SK-N-SH (cell line): ENCODE measurements around the gene RPS6KA2. TPM values are rescaled to one million over a fixed set of nuclear protein-coding genes. Genes with fewer than 3 reads are reported as not detected.

Experiments
- CTCF ChIA-PET: fragments of 300-600, 350-600 bp; formaldehyde crosslinking; extraction: SDS; loops from one replicate; lab custom pipeline; 2021; lab: Yijun Ruan, JAX
- POLR2A ChIA-PET: fragments of 350-600 bp; sonication (Branson Sonifier 250); formaldehyde crosslinking; extraction: SDS; loops from one replicate; lab custom pipeline; 2020; ENCODE audit warnings: antibody characterized with exemption, inconsistent platforms; lab: Yijun Ruan, JAX
- DNase-seq: peaks from one replicate; pipeline ENCODE4 v3.0.0; 2012
- H2AFZ ChIP-seq: fragments of 200-600 bp; sonication (generic); 2 replicates; pipeline ENCODE4 v1.8.1; 2016; ENCODE audit warnings: antibody characterized with exemption, mild to moderate bottlenecking, low read depth
- H3F3A ChIP-seq: fragments of 200-600 bp; sonication (generic); replicated peaks from 2 replicates; pipeline ENCODE3; 2016; ENCODE audit warnings: antibody characterized with exemption, mild to moderate bottlenecking; ENCODE audit not compliant: insufficient read depth
- H3K27ac ChIP-seq, 2 experiments: fragments of 200-500 bp in 1 of 2; fragments of 200-600 bp in 1 of 2; sonication (Bioruptor generic) in 1 of 2; sonication (generic), shearing (Covaris generic) in 1 of 2; 2 replicates each; pipeline versions ENCODE4 v1.5.1 to v1.6.1; 2014 to 2016; ENCODE audit warnings: low read depth in 2 of 2, inconsistent platforms in 1 of 2, low read length in 1 of 2, mild to moderate bottlenecking in 1 of 2, mixed read lengths in 1 of 2
- H3K27me3 ChIP-seq: fragments of 200-600 bp; sonication (generic), shearing (Covaris generic); 2 replicates; pipeline ENCODE4 v1.6.1; 2016; ENCODE audit warnings: mixed run types; ENCODE audit not compliant: insufficient read depth
- H3K36me3 ChIP-seq, 2 experiments: fragments of 200-500 bp in 1 of 2; fragments of 200-600 bp in 1 of 2; sonication (Bioruptor generic) in 1 of 2; sonication (generic) in 1 of 2; replicated peaks in 1 of 2; 2 replicates each; pipeline versions ENCODE3 to v1.5.1; 2014 to 2016; ENCODE audit warnings: low read length in 1 of 2, mild to moderate bottlenecking in 1 of 2; ENCODE audit not compliant: insufficient read depth in 2 of 2, control insufficient read depth in 1 of 2
- H3K4me1 ChIP-seq, 2 experiments: fragments of 200-500 bp in 1 of 2; fragments of 200-600 bp in 1 of 2; sonication (Bioruptor generic) in 1 of 2; sonication (generic), shearing (Covaris generic) in 1 of 2; 2 replicates each; pipeline versions ENCODE4 v1.5.1 to v1.6.1; 2014 to 2016; ENCODE audit warnings: low read depth in 1 of 2, low read length in 1 of 2, mixed run types in 1 of 2; ENCODE audit not compliant: insufficient read depth in 2 of 2, control insufficient read depth in 1 of 2
- H3K4me2 ChIP-seq: fragments of 200-600 bp; sonication (generic), shearing (Covaris generic); 2 replicates; pipeline ENCODE4 v1.6.1; 2017; ENCODE audit warnings: mixed run types
- H3K4me3 ChIP-seq, 2 experiments: fragments of 200-500 bp in 1 of 2; fragments of 200-600 bp in 1 of 2; sonication (Bioruptor generic) in 1 of 2; sonication (generic), shearing (Covaris generic) in 1 of 2; 2 replicates each; pipeline versions ENCODE4 v1.5.1 to v1.8.1; 2014 to 2016; ENCODE audit warnings: low read depth in 2 of 2, inconsistent platforms in 1 of 2, low read length in 1 of 2, mild to moderate bottlenecking in 1 of 2, mixed read lengths in 1 of 2, moderate library complexity in 1 of 2
- H3K79me2 ChIP-seq: fragments of 200-600 bp; sonication (generic); 2 replicates; pipeline ENCODE4 v1.8.1; 2017; ENCODE audit warnings: mild to moderate bottlenecking; ENCODE audit not compliant: insufficient read depth
- H3K9ac ChIP-seq: fragments of 200-600 bp; sonication (generic); 2 replicates; pipeline ENCODE4 v1.6.1; 2017; ENCODE audit warnings: mixed run types
- H3K9me2 ChIP-seq: fragments of 200-600 bp; sonication (generic); 2 replicates; pipeline ENCODE4 v1.6.1; 2017; ENCODE audit warnings: mixed run types
- H3K9me3 ChIP-seq: fragments of 200-600 bp; sonication (generic); 2 replicates; pipeline ENCODE4 v1.6.1; 2017; ENCODE audit warnings: mixed run types, mild to moderate bottlenecking, moderate library complexity
- H4K20me1 ChIP-seq: fragments of 200-600 bp; sonication (generic); 2 replicates; pipeline ENCODE4 v1.6.1; 2017; ENCODE audit warnings: mild to moderate bottlenecking, mixed run types; ENCODE audit not compliant: insufficient read depth
- CHD2 ChIP-seq: fragments of 150-350 bp; IDR thresholded peaks from 2 replicates; pipeline ENCODE4 v1.6.1; 2018; ENCODE audit warnings: low read length; ENCODE audit not compliant: partially characterized antibody
- CTCF ChIP-seq: fragments of 200-600 bp; sonication (generic); IDR thresholded peaks from 2 replicates; pipeline ENCODE4 v1.6.1; 2017; ENCODE audit warnings: antibody characterized with exemption, mild to moderate bottlenecking, moderate library complexity
- EP300 ChIP-seq, 2 experiments: IDR thresholded peaks; 2 replicates each; pipeline versions ENCODE4 v1.4.0 to v1.6.1; 2012; ENCODE audit warnings: borderline replicate concordance in 1 of 2, low read depth in 1 of 2, low read length in 1 of 2
- FOXJ3 ChIP-seq: sonication (generic); formaldehyde crosslinking; IDR thresholded peaks from 2 replicates; pipeline ENCODE4 v1.5.1; 2020; ENCODE audit warnings: mild to moderate bottlenecking, missing genetic modification reagents
- FOXM1 ChIP-seq: IDR thresholded peaks from 2 replicates; pipeline ENCODE4 v1.4.0; 2012; ENCODE audit warnings: low read depth, mild to moderate bottlenecking
- GATA2 ChIP-seq: sonication (generic); formaldehyde crosslinking; IDR thresholded peaks from 2 replicates; pipeline ENCODE4 v1.5.0; 2020; ENCODE audit warnings: mild to moderate bottlenecking, missing genetic modification reagents
- JUND ChIP-seq: IDR thresholded peaks from 2 replicates; pipeline ENCODE4 v1.4.0; 2012
- MEF2A ChIP-seq: IDR thresholded peaks from 2 replicates; pipeline ENCODE4 v1.4.0; 2012; ENCODE audit warnings: low read depth, borderline replicate concordance
- MXI1 ChIP-seq: IDR thresholded peaks from 2 replicates; pipeline ENCODE4 v1.6.1; 2012; ENCODE audit warnings: mild to moderate bottlenecking, low read depth, low read length, improper control_type of control experiment
- RAD21 ChIP-seq: IDR thresholded peaks from 2 replicates; pipeline ENCODE4 v1.6.1; 2012; ENCODE audit warnings: mild to moderate bottlenecking, low read length
- RCOR1 ChIP-seq: fragments of 150-350 bp; IDR thresholded peaks from 2 replicates; pipeline ENCODE4 v1.6.1; 2017; ENCODE audit warnings: antibody characterized with exemption, low read length
- RXRA ChIP-seq: IDR thresholded peaks from 2 replicates; pipeline ENCODE4 v1.4.0; 2012; ENCODE audit warnings: low read depth, mild to moderate bottlenecking, borderline replicate concordance
- SMC3 ChIP-seq: IDR thresholded peaks from 2 replicates; pipeline ENCODE4 v1.6.1; 2012; ENCODE audit warnings: low read depth, low read length, improper control_type of control experiment
- TCF12 ChIP-seq: IDR thresholded peaks from 2 replicates; pipeline ENCODE4 v1.4.0; 2012
- USF2 ChIP-seq: fragments of 150-350 bp; IDR thresholded peaks from 2 replicates; pipeline ENCODE4 v1.6.1; 2017; ENCODE audit warnings: antibody characterized with exemption, low read length, low read depth, borderline replicate concordance
- YY1 ChIP-seq: IDR thresholded peaks from 2 replicates; pipeline ENCODE4 v1.4.0; 2012; ENCODE audit warnings: low read depth, mild to moderate bottlenecking
- ZBTB33 ChIP-seq: IDR thresholded peaks from 2 replicates; pipeline ENCODE4 v1.4.0; 2012; ENCODE audit warnings: low read depth, borderline replicate concordance
- WGBS: methylation state at CpG from one replicate; pipeline ENCODE4 v1.1.6; 2017; ENCODE audit warnings: low lambda C conversion rate; 5-methylcytosine and 5-hydroxymethylcytosine counted together
- polyA plus RNA-seq, 3 experiments: library from polyadenylated mRNA; depleted of rRNA; stranded (reverse); fragments of >200 nt; gene quantifications; 2 replicates each; pipeline ENCODE4 v1.2.3, GENCODE V29; 2012

The RPS6KA2 gene
- polyA plus RNA-seq, 1 of the 3 experiments (the other 2 are of a cell fraction), result 59.5 TPM

- TF ChIP-seq RXRA (no peak), RCOR1 (no peak), FOXJ3 (no peak), MEF2A (no peak), USF2 (no peak), FOXM1 (no peak), TCF12 (no peak), EP300 (IDR thresholded peaks at IDR 0.05; ENCODE audit: borderline replicate concordance in 1 of 2, low read depth in 1 of 2, low read length in 1 of 2) (no peak), JUND (no peak), YY1 (no peak), MXI1 (no peak), ZBTB33 (no peak), CHD2 (no peak), SMC3 (no peak)
- TF ChIP-seq, all 33 proteins: peak for 0
- no peak overlapping the region for H3K4me2 ChIP-seq
- no peaks in the 10 kb centered on the region for H3K9me2 ChIP-seq
- H3K4me1 ChIP-seq, result peaks cover 0 to 29% of the 10 kb centered on the region in 2 experiments; a peak in 1 of 4 replicates
- H4K20me1 ChIP-seq, result no peaks in the 10 kb centered on the region
- H3K4me3 ChIP-seq, result no peak overlapping the region
- ChIA-PET CTCF (no interaction called here), POLR2A (no interaction called here)
- no peak overlapping the region for H3K9ac ChIP-seq
- H3K79me2 ChIP-seq, result no peaks in the 10 kb centered on the region
- H3K27ac ChIP-seq, result no peak overlapping the region; a peak in 1 of 4 replicates
- H3K9me3 ChIP-seq, result no peaks in the 10 kb centered on the region
- H3K36me3 ChIP-seq, result peaks cover 25 to 59% of the 10 kb centered on the region in 2 experiments
- H2AFZ ChIP-seq, result no peak overlapping the region
- H3K27me3 ChIP-seq, result no peaks in the 10 kb centered on the region
- H3F3A ChIP-seq, result no peaks in the 10 kb centered on the region
- DNase-seq, result no peak
- WGBS, result 86% methylated on average over 8 of the region's 8 CpGs
Observed at GRCh38 chr6:166459272-166459671, 167.8 kb downstream of the RPS6KA2 start.

GRCh38 chr6:166456395-166457156, 170.5 kb downstream of the RPS6KA2 start:
- CTCF ChIA-PET, result interaction anchor here (0.8 to 1.7 kb wide), 7 partner anchors 10 to 313 kb away, joined by 3 to 10 read pairs (median 3); no protein-coding TSS in a partner anchor

More at GRCh38 chr6:166456395-166457156, 170.5 kb downstream of the RPS6KA2 start:
- no peak overlapping the region for H3K4me3 ChIP-seq
- H3K4me2 ChIP-seq, result no peak overlapping the region
- H3K27ac ChIP-seq, result peak overlapping the region in 1 of 2 experiments; percentile 23; a peak in 2 of 4 replicates
- H3K9ac ChIP-seq, result no peak overlapping the region
- H3K9me2 ChIP-seq, result no peaks in the 10 kb centered on the region
- H3K9me3 ChIP-seq, result no peaks in the 10 kb centered on the region
- H4K20me1 ChIP-seq, result no peaks in the 10 kb centered on the region
- POLR2A ChIA-PET, result no interaction called here
- H3K79me2 ChIP-seq, result no peaks in the 10 kb centered on the region
- TF ChIP-seq CTCF (peak; percentile 32), CHD2 (no peak), RAD21 (peak; percentile 32; the same call in 1 of the 2 replicates), FOXM1 (no peak), GATA2 (CRISPR knock-in tag) (0 out of 2 replicates have a peak, but pooled peaks have one; percentile 21), SMC3 (peak; percentile 9; the same call in 1 of the 2 replicates)
- TF ChIP-seq, all 33 proteins: peak for 4
- Histone ChIP-seq H3K36me3 (peaks cover 15 to 44% of the 10 kb centered on the region in 2 experiments), H3K4me1 (peaks cover 0 to 17% of the 10 kb centered on the region in 2 experiments; a peak in 1 of 4 replicates), H3F3A (no peaks in the 10 kb centered on the region), H2AFZ (no peak overlapping the region), H3K27me3 (no peaks in the 10 kb centered on the region)
- WGBS, result 92% methylated on average over 6 of the region's 6 CpGs
- no peak for DNase-seq
